HG03196 (cell line): ENCODE measurements around the gene HELZ2.
"Not testable (repeated sequence)": the region's sequence is repeated elsewhere in the genome, so short reads cannot be mapped to it uniquely, and the experiment has no call there.

ENCODE experiments used
- ATAC-seq: cut with Tn5 transposase; IDR thresholded peaks from one replicate; pipeline ENCODE4 v1.9.1; 2021; ENCODE audit not compliant: unreplicated experiment

The HELZ2 gene

DNA sequence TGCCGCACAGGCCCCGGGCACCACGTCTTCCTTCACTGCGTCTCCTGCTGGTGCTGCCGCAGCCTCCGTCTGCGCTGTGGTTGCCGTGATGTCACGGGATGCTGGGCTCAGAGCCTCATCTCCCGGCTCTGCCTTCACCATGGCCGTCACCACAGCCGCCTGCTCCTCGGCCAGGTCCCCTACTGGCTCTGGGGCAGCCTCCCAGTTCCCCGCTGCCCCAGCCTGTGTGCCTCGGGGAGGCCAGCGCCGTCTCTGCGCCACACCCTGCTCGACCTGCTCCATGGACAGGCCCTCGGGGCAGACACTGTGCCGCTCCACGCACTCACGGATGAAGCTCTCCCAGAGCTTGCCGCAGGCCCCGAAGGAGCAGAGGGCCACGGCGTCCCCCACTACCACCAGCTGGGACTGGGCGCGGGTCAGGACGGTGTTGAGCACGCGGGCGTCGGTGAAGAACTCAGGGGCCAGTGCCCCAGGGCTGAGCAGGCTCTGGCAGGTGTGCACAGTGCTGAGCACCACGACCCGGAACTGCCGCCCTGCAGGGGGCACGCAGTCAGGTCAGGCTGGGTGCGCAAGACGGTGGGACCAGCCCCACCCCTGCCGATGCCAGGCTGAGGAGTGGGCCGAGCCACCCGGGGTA, 8.2 kb downstream of the HELZ2 start:
- ATAC-seq, result no peak

GRCh38 chr20:63565021-63565698, 8.9 kb downstream of the HELZ2 start:
- no peak for ATAC-seq

DNA sequence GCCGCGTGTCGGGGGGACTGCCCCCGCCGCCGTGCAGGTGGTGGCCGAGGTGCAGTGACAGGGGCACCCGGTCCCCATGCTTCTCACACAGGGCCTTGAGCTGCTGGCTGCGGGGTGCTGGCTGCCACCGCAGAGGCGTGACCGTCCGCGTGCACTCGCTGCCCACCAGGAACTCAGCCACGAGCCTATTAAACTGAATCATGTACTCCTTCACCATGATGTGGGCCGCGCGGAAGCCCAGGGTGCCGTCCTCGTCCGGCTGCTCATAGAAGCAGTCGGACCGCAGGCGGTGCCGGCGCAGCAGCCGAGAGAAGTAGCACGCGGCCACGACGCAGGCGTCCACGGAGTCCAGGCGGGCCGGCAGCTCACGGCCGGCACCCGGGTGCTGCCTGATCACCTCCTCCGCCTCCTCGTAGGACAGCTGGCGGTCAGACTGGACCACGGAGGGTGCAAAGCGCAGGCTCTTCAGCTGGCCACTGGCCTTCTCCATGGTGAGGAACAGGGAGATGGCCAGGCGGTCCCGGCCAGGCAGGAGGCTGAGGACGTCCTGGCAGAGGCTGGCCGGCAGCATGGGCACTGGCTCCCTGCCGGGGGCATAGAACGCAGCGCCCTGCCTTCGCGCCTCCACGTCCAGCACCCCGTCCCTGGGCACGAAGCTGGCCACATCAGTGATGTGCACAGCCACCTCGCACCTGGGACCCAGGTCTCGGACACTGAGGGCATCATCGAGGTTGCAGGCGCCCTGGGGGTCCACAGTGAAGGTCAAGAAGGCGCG, 9.8 kb downstream of the HELZ2 start:
- ATAC-seq, result no peak

- ATAC-seq, result no peak
Observed at GRCh38 chr20:63563225-63563935, 10.7 kb downstream of the HELZ2 start.

- ATAC-seq, result no peak
Observed at GRCh38 chr20:63562461-63563224, 11.4 kb downstream of the HELZ2 start.

GRCh38 chr20:63561624-63562396, 12.2 kb downstream of the HELZ2 start:
- no peak for ATAC-seq

DNA sequence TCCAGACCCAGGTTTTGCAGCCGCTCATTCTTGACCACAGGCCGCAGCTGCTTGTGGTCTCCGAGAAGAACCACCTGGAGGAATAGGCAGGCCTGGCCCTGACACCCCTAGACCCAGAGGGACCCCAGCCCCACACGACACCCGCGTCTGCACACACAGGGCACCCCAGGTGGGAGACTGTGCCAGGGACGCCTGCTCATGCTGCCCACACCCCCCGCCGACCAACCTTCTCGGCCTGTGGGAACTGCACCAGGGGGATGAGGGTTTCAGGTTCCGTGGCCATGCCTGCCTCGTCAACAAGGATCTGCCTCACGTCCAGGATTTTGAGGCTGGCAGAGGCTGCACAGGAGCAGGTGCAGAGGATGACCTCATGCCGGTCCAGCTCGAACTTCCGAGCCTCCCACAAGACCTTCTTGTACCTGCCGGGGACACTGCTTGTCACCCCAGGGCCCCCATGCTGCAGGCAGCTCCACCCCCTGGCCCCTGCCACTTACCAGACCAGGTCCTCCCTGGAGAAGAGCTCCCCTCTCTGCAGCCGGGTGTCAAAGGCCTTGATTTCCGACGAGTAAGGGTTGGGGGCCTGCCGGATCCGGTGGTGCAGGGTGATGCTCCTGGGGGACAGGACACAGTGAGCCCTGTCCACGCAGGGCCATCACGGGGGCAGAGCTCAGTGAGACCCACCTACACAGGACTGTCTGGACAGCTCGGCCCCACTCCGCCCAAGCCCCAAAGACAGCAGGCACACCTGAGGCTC, 13.0 kb downstream of the HELZ2 start:
- no peak for ATAC-seq

GRCh38 chr20:63560333-63560805, 13.7 kb downstream of the HELZ2 start:
- no peak for ATAC-seq

- not testable (repeated sequence) for ATAC-seq
Observed at GRCh38 chr20:63559485-63560332, 14.3 kb downstream of the HELZ2 start.

DNA sequence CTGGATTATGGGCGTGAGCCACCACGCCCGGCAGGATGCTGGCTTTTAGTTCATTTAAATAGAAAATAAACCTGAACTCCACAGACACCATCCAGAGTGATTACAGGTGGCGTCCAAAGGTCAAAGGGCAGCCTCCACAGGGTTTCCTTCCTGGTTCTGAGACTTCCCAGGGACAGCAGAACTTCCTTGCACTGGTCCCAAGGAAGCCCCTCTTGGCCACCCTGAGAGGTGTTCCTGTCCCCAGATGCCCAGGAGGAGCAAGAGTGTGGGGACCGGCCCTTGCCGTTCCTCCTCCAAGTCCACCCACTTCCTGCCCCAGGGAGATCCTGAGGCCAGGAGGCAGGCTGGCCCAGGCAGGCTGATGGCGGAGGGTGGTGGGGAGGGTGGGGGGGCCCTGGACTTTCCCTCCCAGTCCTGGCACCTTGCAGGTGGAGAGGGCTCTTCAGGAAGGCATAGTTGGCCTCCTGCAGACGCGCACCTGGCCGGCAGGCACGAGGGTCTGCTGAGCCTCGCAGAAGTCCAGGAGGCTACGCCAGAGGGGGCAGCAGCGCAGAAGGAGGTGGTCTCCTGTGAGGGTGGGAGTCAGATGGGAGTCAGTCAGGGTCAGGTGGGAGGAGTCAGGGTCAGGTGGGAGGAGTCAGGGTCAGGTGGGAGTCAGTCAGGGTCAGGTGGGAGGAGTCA, 15.1 kb downstream of the HELZ2 start:
- ATAC-seq, result no peak

DNA sequence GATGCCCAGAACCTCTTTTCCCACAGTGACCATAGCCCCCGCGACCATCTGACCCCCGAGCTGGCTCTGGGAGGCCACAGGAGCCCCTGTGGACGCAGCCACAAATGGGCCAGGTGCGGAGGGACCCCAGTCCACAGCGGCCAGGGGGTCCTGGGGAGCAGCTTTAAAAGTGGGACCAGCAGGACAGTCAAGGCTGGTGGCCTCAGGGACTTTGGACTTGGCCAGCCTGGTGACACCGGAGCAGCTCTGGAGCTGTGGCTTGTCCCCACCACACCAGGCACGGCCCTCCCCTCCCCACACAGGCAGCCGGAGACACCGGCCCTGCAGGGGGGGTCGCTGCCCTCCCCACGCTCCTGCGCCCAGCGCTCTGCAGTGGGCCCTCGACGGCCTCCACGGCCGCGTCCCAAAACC, 16.6 kb downstream of the HELZ2 start:
- no peak for ATAC-seq

GRCh38 chr20:63556873-63557478, 17.1 kb downstream of the HELZ2 start:
- ATAC-seq, result no peak

GRCh38 chr20:63555661-63556381, 18.2 kb downstream of the HELZ2 start:
- ATAC-seq, result no peak

DNA sequence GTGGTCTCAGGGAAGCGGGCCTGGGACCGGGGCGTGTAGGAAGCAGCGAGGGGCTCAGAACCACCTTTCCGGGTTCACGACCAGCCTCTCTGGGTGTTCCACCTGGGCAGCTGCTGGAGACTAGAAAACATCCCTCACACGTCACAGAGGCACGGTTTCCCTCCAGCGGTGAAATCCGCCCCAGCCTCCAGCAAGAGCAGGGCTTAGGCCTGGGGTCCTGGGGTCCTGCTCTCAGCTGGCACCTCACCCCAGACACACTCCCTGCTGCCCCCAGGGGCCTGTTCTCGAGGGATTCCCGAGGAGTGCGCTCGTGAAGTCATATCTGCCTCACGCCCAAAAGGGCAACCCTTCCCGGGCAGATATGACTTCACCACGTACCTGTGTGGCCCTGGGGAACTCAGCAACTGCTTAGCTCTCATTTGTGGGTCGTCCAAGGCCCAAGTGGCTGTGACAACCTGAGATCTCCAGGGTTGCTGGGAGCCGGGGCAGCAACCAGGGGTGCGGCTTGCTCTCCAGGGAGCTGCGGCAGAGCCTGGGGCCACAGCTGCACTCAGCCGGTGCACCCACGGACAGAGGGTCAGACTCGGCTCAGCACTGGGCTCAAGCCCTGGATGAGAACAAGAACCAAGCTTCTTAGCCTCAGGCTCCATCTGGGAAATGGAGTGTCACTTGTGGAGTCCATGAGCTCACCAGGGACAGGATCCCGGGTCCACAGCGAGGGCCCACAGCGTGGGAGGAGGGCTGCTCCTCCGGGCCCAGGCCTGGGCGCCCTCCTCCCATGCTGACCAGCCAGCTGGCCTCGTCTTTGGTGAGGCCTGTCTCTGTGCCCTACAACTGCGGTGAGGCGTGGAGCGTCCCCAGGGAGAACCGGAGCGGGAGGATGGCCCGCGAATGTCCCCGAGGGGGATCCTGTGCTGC, 19.4 kb downstream of the HELZ2 start:
- ATAC-seq, result no peak

DNA sequence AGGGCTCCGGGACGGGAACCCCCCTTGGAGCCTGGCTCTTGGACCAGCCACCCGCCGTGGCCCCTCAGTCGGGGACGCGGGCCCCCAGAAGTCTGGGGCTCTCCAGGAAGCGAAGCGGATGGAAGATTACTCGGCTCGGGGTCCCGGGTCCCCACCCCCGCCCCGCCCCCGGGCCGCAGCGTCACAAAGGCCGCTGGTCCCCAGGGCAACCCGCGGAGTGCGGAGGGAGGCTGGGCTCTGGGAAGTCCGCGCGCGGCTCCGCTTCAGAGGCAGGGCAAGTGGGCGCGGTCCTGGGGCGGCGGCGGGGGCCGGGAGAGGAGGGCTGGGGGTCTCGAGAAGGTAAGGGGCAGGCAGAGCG, 20.1 kb downstream of the HELZ2 start, which contains the start of gene FNDC11:
FNDC11 (plus strand) TSS at position 227 of the 358 bp plus-strand sequence. CDS start 1,505 bp downstream, outside the sequence.
- peak; percentile 22 for ATAC-seq
